SK-N-SH treated with all-trans-retinoic acid at 6 μM for 48 hours (cell line): ENCODE results near the gene LRMDA.

ENCODE experiments used
- BACH2 ChIP-seq: fragments of 250-450 bp; sonication (Bioruptor Pico); IDR thresholded peaks from 2 replicates; pipeline ENCODE4 v1.9.0; 2021; ENCODE audit warnings: mild to moderate bottlenecking, borderline replicate concordance
- CREB5 ChIP-seq: fragments of 250-450 bp; sonication (Bioruptor Pico); IDR thresholded peaks from 2 replicates; pipeline ENCODE4 v1.5.1; 2020; ENCODE audit warnings: low read depth, mild to moderate bottlenecking, moderate library complexity
- CSDC2 ChIP-seq: fragments of 250-450 bp; sonication (Bioruptor Pico); IDR thresholded peaks from 2 replicates; pipeline ENCODE4 v1.5.0; 2020; ENCODE audit warnings: mild to moderate bottlenecking, moderate library complexity
- CSRNP3 ChIP-seq: fragments of 250-450 bp; sonication (Bioruptor Pico); IDR thresholded peaks from 2 replicates; pipeline ENCODE4 v1.5.1; 2021; ENCODE audit warnings: mild to moderate bottlenecking, moderate library complexity
- GLIS3 ChIP-seq: fragments of 250-450 bp; sonication (Bioruptor Pico); IDR thresholded peaks from 2 replicates; pipeline ENCODE4 v1.5.0; 2020; ENCODE audit warnings: mild to moderate bottlenecking, moderate library complexity
- OSR1 ChIP-seq: fragments of 250-450 bp; sonication (Bioruptor Pico); IDR thresholded peaks from 2 replicates; pipeline ENCODE4 v1.8.0; 2022; ENCODE audit warnings: moderate library complexity, mild to moderate bottlenecking, inconsistent platforms
- PATZ1 ChIP-seq: fragments of 250-450 bp; sonication (Bioruptor Pico); IDR thresholded peaks from 2 replicates; pipeline ENCODE4 v1.8.0; 2020; ENCODE audit warnings: mild to moderate bottlenecking, moderate library complexity, borderline replicate concordance
- PPARA ChIP-seq: fragments of 250-450 bp; sonication (Bioruptor Pico); IDR thresholded peaks from 2 replicates; pipeline ENCODE4 v1.5.0; 2020; ENCODE audit warnings: mild to moderate bottlenecking, borderline replicate concordance
- TOX ChIP-seq: fragments of 250-450 bp; sonication (Bioruptor Pico); IDR thresholded peaks from 2 replicates; pipeline ENCODE4 v1.8.0; 2021; ENCODE audit warnings: mild to moderate bottlenecking, moderate library complexity, borderline replicate concordance
- TSHZ2 ChIP-seq: fragments of 250-450 bp; sonication (Bioruptor Pico); IDR thresholded peaks from 2 replicates; pipeline ENCODE4 v1.5.0; 2020; ENCODE audit warnings: mild to moderate bottlenecking, moderate library complexity
- ZC3H10 ChIP-seq: fragments of 250-450 bp; sonication (Bioruptor Pico); IDR thresholded peaks from 2 replicates; pipeline ENCODE4 v1.5.1; 2021; ENCODE audit warnings: mild to moderate bottlenecking, moderate library complexity
- ZFP3 ChIP-seq: fragments of 250-450 bp; sonication (Bioruptor Pico); IDR thresholded peaks from 2 replicates; pipeline ENCODE4 v1.5.0; 2020; ENCODE audit warnings: mild to moderate bottlenecking, moderate library complexity
- ZFP30 ChIP-seq: fragments of 450-650 bp; formaldehyde crosslinking; IDR thresholded peaks from 2 replicates; pipeline ENCODE4 v1.5.0; 2022; ENCODE audit warnings: mild to moderate bottlenecking, moderate library complexity
- ZNF70 ChIP-seq: fragments of 450-650 bp; formaldehyde crosslinking; IDR thresholded peaks from 2 replicates; pipeline ENCODE4 v1.5.0; 2020; ENCODE audit warnings: mild to moderate bottlenecking, moderate library complexity

- TF ChIP-seq BACH2 (CRISPR knock-in tag): no peak
- TF ChIP-seq PATZ1 (CRISPR knock-in tag): no peak
- no peak for TF ChIP-seq PPARA
- TF ChIP-seq CREB5 (CRISPR knock-in tag): no peak
- TF ChIP-seq GLIS3 (CRISPR knock-in tag): no peak
- TF ChIP-seq OSR1: no peak
- TF ChIP-seq ZFP30: no peak
- no peak for TF ChIP-seq ZFP3 (CRISPR knock-in tag)
- no peak for TF ChIP-seq CSRNP3 (CRISPR knock-in tag)
- TF ChIP-seq CSDC2 (CRISPR knock-in tag): no peak
- TF ChIP-seq TOX (CRISPR knock-in tag): no peak
- TF ChIP-seq ZNF70 (CRISPR knock-in tag): no peak
- no peak for TF ChIP-seq TSHZ2 (CRISPR knock-in tag)
- no peak for TF ChIP-seq ZC3H10 (CRISPR knock-in tag)
Measured at GRCh38 chr10:75452997-75453396, 21.6 kb downstream of the LRMDA start.
